Immature natural killer cell (primary cell): ENCODE measurements around the gene LMX1B. TPM values are rescaled to one million over a fixed set of nuclear protein-coding genes. Genes with fewer than 3 reads are reported as not detected.

Experiments used
- DNase-seq, 3 donors: peaks; one replicate each; pipeline ENCODE4 v3.0.0; 2022; ENCODE audit warnings: mixed read lengths in 1 of 3
- H3K27ac Mint-ChIP-seq, 6 donors: one replicate each; pipeline ENCODE4 v1.8.0; 2020; ENCODE audit warnings: mixed read lengths in 6 of 6, mild to moderate bottlenecking in 5 of 6, inconsistent platforms in 4 of 6, moderate library complexity in 3 of 6
- H3K27me3 Mint-ChIP-seq, 3 donors: one replicate each; pipeline ENCODE4 v1.8.0; 2020 to 2021; ENCODE audit warnings: low read depth in 3 of 3, mild to moderate bottlenecking in 3 of 3, mixed read lengths in 3 of 3, moderate library complexity in 3 of 3, inconsistent platforms in 1 of 3
- H3K36me3 Mint-ChIP-seq, 3 donors: one replicate each; pipeline ENCODE4 v1.8.0; 2020; ENCODE audit warnings: mixed read lengths in 3 of 3, inconsistent platforms in 2 of 3, mild to moderate bottlenecking in 2 of 3
- H3K4me1 Mint-ChIP-seq, 2 donors: one replicate each; pipeline ENCODE4 v1.8.0; 2020; ENCODE audit warnings: inconsistent platforms in 2 of 2, mild to moderate bottlenecking in 2 of 2, mixed read lengths in 2 of 2, moderate library complexity in 1 of 2
- H3K4me3 Mint-ChIP-seq, 5 donors: one replicate each; pipeline ENCODE4 v1.8.0; 2020; ENCODE audit warnings: mild to moderate bottlenecking in 5 of 5, mixed read lengths in 5 of 5, inconsistent platforms in 3 of 5, moderate library complexity in 3 of 5
- H3K9me3 Mint-ChIP-seq, 6 donors: one replicate each; pipeline ENCODE4 v1.8.0; 2020; ENCODE audit warnings: mild to moderate bottlenecking in 6 of 6, mixed read lengths in 6 of 6, inconsistent platforms in 4 of 6, moderate library complexity in 3 of 6
- polyA plus RNA-seq, 3 donors: library from polyadenylated mRNA; unstranded; fragments of 300-500 nt; fragmentation: Illumina TruSeq; gene quantifications; one replicate each; pipeline ENCODE4 v1.2.3, GENCODE V29; 2021

Gene LMX1B
- polyA plus RNA-seq, 3 donors from 2014 or later, result not detected

GRCh38 chr9:126588491-126589168, 25.1 kb upstream of the LMX1B start:
- no peak overlapping the region for H3K4me3 Mint-ChIP-seq
- peaks cover 0 to 4% (median 0%) of the 10 kb centered on the region in 6 donors for H3K9me3 Mint-ChIP-seq
- no peak overlapping the region for H3K27ac Mint-ChIP-seq
- peaks cover 1 to 15% (median 13%) of the 10 kb centered on the region in 3 donors for H3K27me3 Mint-ChIP-seq
- H3K4me1 Mint-ChIP-seq, result no peaks in the 10 kb centered on the region
- DNase-seq, result no peak
- H3K36me3 Mint-ChIP-seq, result no peaks in the 10 kb centered on the region

- H3K4me3 Mint-ChIP-seq, result no peak overlapping the region
- H3K4me1 Mint-ChIP-seq, result no peaks in the 10 kb centered on the region
- H3K27ac Mint-ChIP-seq, result no peak overlapping the region
- H3K9me3 Mint-ChIP-seq, result peaks cover 0 to 4% (median 0%) of the 10 kb centered on the region in 6 donors
- no peak for DNase-seq
- peaks cover 1 to 17% (median 15%) of the 10 kb centered on the region in 3 donors for H3K27me3 Mint-ChIP-seq
- H3K36me3 Mint-ChIP-seq, result no peaks in the 10 kb centered on the region
Observed at GRCh38 chr9:126589349-126589748, 24.4 kb upstream of the LMX1B start.

- H3K27ac Mint-ChIP-seq, result no peak overlapping the region
- H3K9me3 Mint-ChIP-seq, result peaks cover 0 to 2% (median 0%) of the 10 kb centered on the region in 6 donors
- H3K36me3 Mint-ChIP-seq, result no peaks in the 10 kb centered on the region
- no peaks in the 10 kb centered on the region for H3K4me1 Mint-ChIP-seq
- H3K4me3 Mint-ChIP-seq, result no peak overlapping the region
- DNase-seq, result no peak
- H3K27me3 Mint-ChIP-seq, result peaks cover 8 to 21% (median 15%) of the 10 kb centered on the region in 3 donors
Observed at GRCh38 chr9:126591083-126591482, 22.6 kb upstream of the LMX1B start.

GRCh38 chr9:126591922-126592321, 21.8 kb upstream of the LMX1B start:
- H3K36me3 Mint-ChIP-seq, result no peaks in the 10 kb centered on the region
- H3K27ac Mint-ChIP-seq, result no peak overlapping the region
- H3K4me3 Mint-ChIP-seq, result no peak overlapping the region
- peaks cover 12 to 22% (median 14%) of the 10 kb centered on the region in 3 donors for H3K27me3 Mint-ChIP-seq
- H3K4me1 Mint-ChIP-seq, result no peaks in the 10 kb centered on the region
- DNase-seq, result no peak
- peaks cover 0 to 2% (median 0%) of the 10 kb centered on the region in 6 donors for H3K9me3 Mint-ChIP-seq

- Mint-ChIP-seq H3K36me3 (no peaks in the 10 kb centered on the region), H3K4me1 (no peaks in the 10 kb centered on the region), H3K27me3 (peaks cover 12 to 27% (median 12%) of the 10 kb centered on the region in 3 donors), H3K9me3 (peaks cover 0 to 2% (median 0%) of the 10 kb centered on the region in 6 donors), H3K4me3 (no peak overlapping the region), H3K27ac (no peak overlapping the region)
- DNase-seq, result no peak
Observed at GRCh38 chr9:126592461-126592860, 21.3 kb upstream of the LMX1B start.

GRCh38 chr9:126595982-126596381, 17.7 kb upstream of the LMX1B start:
- H3K27ac Mint-ChIP-seq, result no peak overlapping the region
- H3K4me1 Mint-ChIP-seq, result no peaks in the 10 kb centered on the region
- peaks cover 13 to 31% (median 16%) of the 10 kb centered on the region in 3 donors for H3K27me3 Mint-ChIP-seq
- DNase-seq, result no peak
- H3K4me3 Mint-ChIP-seq, result no peak overlapping the region
- no peaks in the 10 kb centered on the region for H3K36me3 Mint-ChIP-seq
- H3K9me3 Mint-ChIP-seq, result no peaks in the 10 kb centered on the region

- no peak for DNase-seq
- H3K36me3 Mint-ChIP-seq, result no peaks in the 10 kb centered on the region
- no peak overlapping the region for H3K27ac Mint-ChIP-seq
- H3K4me3 Mint-ChIP-seq, result no peak overlapping the region
- no peaks in the 10 kb centered on the region for H3K9me3 Mint-ChIP-seq
- H3K4me1 Mint-ChIP-seq, result no peaks in the 10 kb centered on the region
- H3K27me3 Mint-ChIP-seq, result peaks cover 6 to 39% (median 21%) of the 10 kb centered on the region in 3 donors
Observed at GRCh38 chr9:126599047-126599650, 14.6 kb upstream of the LMX1B start.

GRCh38 chr9:126604059-126605055, 9.4 kb upstream of the LMX1B start:
- Mint-ChIP-seq H3K9me3 (peaks cover 0 to 1% (median 0%) of the 10 kb centered on the region in 6 donors), H3K4me1 (no peaks in the 10 kb centered on the region), H3K27ac (no peak overlapping the region), H3K4me3 (no peak overlapping the region), H3K27me3 (peaks cover 12 to 27% (median 19%) of the 10 kb centered on the region in 3 donors), H3K36me3 (no peaks in the 10 kb centered on the region)
- DNase-seq, result no peak

- H3K4me3 Mint-ChIP-seq, result no peak overlapping the region
- no peak overlapping the region for H3K27ac Mint-ChIP-seq
- DNase-seq, result no peak
- H3K4me1 Mint-ChIP-seq, result no peaks in the 10 kb centered on the region
- H3K27me3 Mint-ChIP-seq, result peaks cover 12 to 31% (median 24%) of the 10 kb centered on the region in 3 donors
- no peaks in the 10 kb centered on the region for H3K36me3 Mint-ChIP-seq
- H3K9me3 Mint-ChIP-seq, result peaks cover 0 to 1% (median 0%) of the 10 kb centered on the region in 6 donors
Observed at GRCh38 chr9:126605792-126606482, 7.8 kb upstream of the LMX1B start.

GRCh38 chr9:126606483-126606870, 7.3 kb upstream of the LMX1B start:
- Mint-ChIP-seq H3K4me3 (no peak overlapping the region), H3K4me1 (peaks cover 4 to 5% of the 10 kb centered on the region in 2 donors), H3K36me3 (no peaks in the 10 kb centered on the region), H3K9me3 (peaks cover 0 to 3% (median 0%) of the 10 kb centered on the region in 6 donors), H3K27ac (no peak overlapping the region), H3K27me3 (peaks cover 15 to 31% (median 29%) of the 10 kb centered on the region in 3 donors)
- no peak for DNase-seq

GRCh38 chr9:126607086-126607485, 6.6 kb upstream of the LMX1B start:
- no peak overlapping the region for H3K27ac Mint-ChIP-seq
- H3K36me3 Mint-ChIP-seq, result peaks cover 0 to 4% (median 0%) of the 10 kb centered on the region in 3 donors
- no peak for DNase-seq
- H3K4me3 Mint-ChIP-seq, result no peak overlapping the region
- H3K4me1 Mint-ChIP-seq, result peaks cover 10 to 11% of the 10 kb centered on the region in 2 donors
- peaks cover 18 to 35% (median 35%) of the 10 kb centered on the region in 3 donors for H3K27me3 Mint-ChIP-seq
- H3K9me3 Mint-ChIP-seq, result peaks cover 0 to 5% (median 0%) of the 10 kb centered on the region in 6 donors

GRCh38 chr9:126607731-126608130, 6.0 kb upstream of the LMX1B start:
- no peak overlapping the region for H3K4me3 Mint-ChIP-seq
- H3K4me1 Mint-ChIP-seq, result peaks cover 12 to 13% of the 10 kb centered on the region in 2 donors
- peaks cover 0 to 5% (median 0%) of the 10 kb centered on the region in 6 donors for H3K9me3 Mint-ChIP-seq
- H3K27ac Mint-ChIP-seq, result no peak overlapping the region
- peaks cover 19 to 39% (median 37%) of the 10 kb centered on the region in 3 donors for H3K27me3 Mint-ChIP-seq
- no peak for DNase-seq
- H3K36me3 Mint-ChIP-seq, result peaks cover 0 to 4% (median 0%) of the 10 kb centered on the region in 3 donors

- DNase-seq, result no peak
- peaks cover 0 to 5% (median 0%) of the 10 kb centered on the region in 6 donors for H3K9me3 Mint-ChIP-seq
- no peak overlapping the region for H3K4me3 Mint-ChIP-seq
- peaks cover 24 to 40% (median 39%) of the 10 kb centered on the region in 3 donors for H3K27me3 Mint-ChIP-seq
- H3K27ac Mint-ChIP-seq, result no peak overlapping the region
- H3K4me1 Mint-ChIP-seq, result peaks cover 13 to 16% of the 10 kb centered on the region in 2 donors
- peaks cover 0 to 4% (median 0%) of the 10 kb centered on the region in 3 donors for H3K36me3 Mint-ChIP-seq
Observed at GRCh38 chr9:126608551-126608950, 5.2 kb upstream of the LMX1B start.
